ENCODE measurements around the gene TRABD2B. TPM values are rescaled to one million over a fixed set of nuclear protein-coding genes. Genes with fewer than 3 reads are reported as not detected.

The TRABD2B gene
- total and polyA plus RNA-seq, 2 of the 13 experiments (the other 11 are each of a cell fraction or from before 2014, with no cell fraction given) = 0.04 TPM; not detected in 1

- TF ChIP-seq EP300 (IDR thresholded peaks at IDR 0.05; ENCODE audit: low read depth in 2 of 2, low read length in 2 of 2) = peak in 1 of 2 experiments; percentile 85; a peak in 2 of 4 replicates
- TF ChIP-seq EP300 (CRISPR knock-in tag; IDR thresholded peaks at IDR 0.05; ENCODE audit: borderline replicate concordance) = peak; percentile 82
- TF ChIP-seq MATR3 (CRISPR knock-in tag; IDR thresholded peaks at IDR 0.05) = no peak
- TF ChIP-seq CBX1 (IDR thresholded peaks at IDR 0.05; ENCODE audit: low read depth) = no peak
- no peak for TF ChIP-seq TSC22D2 (CRISPR knock-in tag; IDR thresholded peaks at IDR 0.05; ENCODE audit: borderline replicate concordance)
- peak; percentile 32; the same call in 1 of the 2 replicates for TF ChIP-seq NFKBIZ (CRISPR knock-in tag; IDR thresholded peaks at IDR 0.05)
- no peak for TF ChIP-seq NR0B2 (CRISPR knock-in tag; IDR thresholded peaks at IDR 0.05)
- TF ChIP-seq ZNF883 (CRISPR knock-in tag; IDR thresholded peaks at IDR 0.05; ENCODE audit: not compliant biosample characterization) = no peak
- TF ChIP-seq TFDP2 (CRISPR knock-in tag; IDR thresholded peaks at IDR 0.05) = no peak
- 0 out of 2 replicates have a peak, but pooled peaks have one; percentile 38 for TF ChIP-seq TARDBP (CRISPR knock-in tag; IDR thresholded peaks at IDR 0.05)
- no peak for TF ChIP-seq JUND (CRISPR knock-in tag; IDR thresholded peaks at IDR 0.05)
- peak; percentile 36; the same call in 1 of the 2 replicates for TF ChIP-seq GATAD1 (CRISPR knock-in tag; IDR thresholded peaks at IDR 0.05)
- peak; percentile 82; the same call in 1 of the 2 replicates for TF ChIP-seq ZNF614 (CRISPR knock-in tag; IDR thresholded peaks at IDR 0.05; ENCODE audit: borderline replicate concordance)
- no peak for TF ChIP-seq YY1 (IDR thresholded peaks at IDR 0.05; ENCODE audit: insufficient read depth, insufficient replicate concordance, low read depth, low read length)
- no peak for TF ChIP-seq MAFG (CRISPR knock-in tag; IDR thresholded peaks at IDR 0.05)
- no peak for TF ChIP-seq ZNF839 (CRISPR knock-in tag; IDR thresholded peaks at IDR 0.05; ENCODE audit: borderline replicate concordance)
- TF ChIP-seq ZNF451 (CRISPR knock-in tag; IDR thresholded peaks at IDR 0.05) = no peak
- TF ChIP-seq ZNF253 (CRISPR knock-in tag; IDR thresholded peaks at IDR 0.05; ENCODE audit: borderline replicate concordance) = no peak
- no peak for TF ChIP-seq MAZ (IDR thresholded peaks at IDR 0.05; ENCODE audit: borderline replicate concordance, low read depth, low read length)
- TF ChIP-seq MAZ (CRISPR knock-in tag; IDR thresholded peaks at IDR 0.05; ENCODE audit: low read depth) = no peak
- TF ChIP-seq TCF7 (IDR thresholded peaks at IDR 0.05; ENCODE audit: low read depth) = peak; percentile 45; the same call in 1 of the 2 replicates
- no peak for TF ChIP-seq ZBTB20 (CRISPR knock-in tag; IDR thresholded peaks at IDR 0.05; ENCODE audit: borderline replicate concordance, low read depth)
- no peak for TF ChIP-seq ZKSCAN5 (CRISPR knock-in tag; IDR thresholded peaks at IDR 0.05)
- no peak for TF ChIP-seq RAD51 (IDR thresholded peaks at IDR 0.05; ENCODE audit: borderline replicate concordance)
- peak; percentile 78; the same call in 1 of the 2 replicates for TF ChIP-seq HOXD1 (CRISPR knock-in tag; IDR thresholded peaks at IDR 0.05)
- no peak for TF ChIP-seq ZNF24 (IDR thresholded peaks at IDR 0.05)
- peak; percentile 75 for TF ChIP-seq MED8 (CRISPR knock-in tag; IDR thresholded peaks at IDR 0.05; ENCODE audit: insufficient replicate concordance)
- TF ChIP-seq XRCC5 (optimal IDR thresholded peaks at IDR 0.05; ENCODE audit: low read length) = no peak
- peak; percentile 92 for TF ChIP-seq RCOR2 (CRISPR knock-in tag; IDR thresholded peaks at IDR 0.05)
- TF ChIP-seq ZNF720 (CRISPR knock-in tag; IDR thresholded peaks at IDR 0.05) = no peak
- TF ChIP-seq MTF1 (CRISPR knock-in tag; IDR thresholded peaks at IDR 0.05) = no peak
- TF ChIP-seq HNF4G (IDR thresholded peaks at IDR 0.05; ENCODE audit: borderline replicate concordance, low read depth, low read length) = peak; percentile 86
- TF ChIP-seq HNF4G (CRISPR knock-in tag; IDR thresholded peaks at IDR 0.05; ENCODE audit: borderline replicate concordance, low read depth) = peak; percentile 82; the same call in 1 of the 2 replicates
Observed at GRCh38 chr1:47837866-47838561, 159.2 kb downstream of the TRABD2B start (continued).
